Smooth muscle cell of the brain vasculature (primary cell): ENCODE data around the gene SORCS1.

Experiments
- DNase-seq: peaks from one replicate; pipeline ENCODE4 v3.0.0-alpha.2; 2012; ENCODE audit warnings: low read depth, low spot score

The SORCS1 gene

GRCh38 chr10:107163881-107164861 is at the start of gene SORCS1:
TSS of gene SORCS1 (minus strand) at chr10:107164706.
- DNase-seq = no peak

GRCh38 chr10:107214261-107214660 is 49.8 kb upstream of the SORCS1 start:
- no peak for DNase-seq

GRCh38 chr10:107213861-107214260 is 49.4 kb upstream of the SORCS1 start:
- DNase-seq = no peak

GRCh38 chr10:107206833-107207232 is 42.3 kb upstream of the SORCS1 start:
- no peak for DNase-seq

- no peak for DNase-seq
These were observed 5.0 kb upstream of the SORCS1 start for GRCh38 chr10:107169516-107169915.

- no peak for DNase-seq
These were observed 4.2 kb upstream of the SORCS1 start for GRCh38 chr10:107168738-107169137.

GRCh38 chr10:107166403-107166802 is 1.9 kb upstream of the SORCS1 start:
- DNase-seq = no peak

- no peak for DNase-seq
These were observed 486 bp upstream of the SORCS1 start for GRCh38 chr10:107164992-107165391.

GRCh38 chr10:107163076-107163855 is 1.2 kb downstream of the SORCS1 start:
- DNase-seq = no peak

- DNase-seq = no peak
These were observed 3.6 kb downstream of the SORCS1 start for GRCh38 chr10:107160866-107161265.

- DNase-seq = no peak
These were observed 4.6 kb downstream of the SORCS1 start for GRCh38 chr10:107159871-107160270.

- no peak for DNase-seq
These were observed 7.4 kb downstream of the SORCS1 start for GRCh38 chr10:107157071-107157470.

GRCh38 chr10:107152087-107152486 is 12.4 kb downstream of the SORCS1 start:
- DNase-seq = no peak

GRCh38 chr10:107148906-107149305 is 15.6 kb downstream of the SORCS1 start:
- no peak for DNase-seq

GRCh38 chr10:107144490-107144889 is 20.0 kb downstream of the SORCS1 start:
- no peak for DNase-seq

GRCh38 chr10:107141524-107142061 is 22.9 kb downstream of the SORCS1 start:
- no peak for DNase-seq

- DNase-seq = no peak
These were observed 25.3 kb downstream of the SORCS1 start for GRCh38 chr10:107139237-107139636.

- no peak for DNase-seq
These were observed 30.9 kb downstream of the SORCS1 start for GRCh38 chr10:107133656-107134055.

GRCh38 chr10:107129000-107129399 is 35.5 kb downstream of the SORCS1 start:
- DNase-seq = no peak

- no peak for DNase-seq
These were observed 37.9 kb downstream of the SORCS1 start for GRCh38 chr10:107126512-107127065.

GRCh38 chr10:107122703-107123102 is 41.8 kb downstream of the SORCS1 start:
- no peak for DNase-seq

- no peak for DNase-seq
These were observed 45.6 kb downstream of the SORCS1 start for GRCh38 chr10:107118866-107119265.
